ENCODE results near the gene TRIM72. TPM values are rescaled to one million over a fixed set of nuclear protein-coding genes. Genes with fewer than 3 reads are reported as not detected.
A peak's percentile ranks its signal among the peaks of the same experiment; 100 is the strongest.
"Not testable (repeated sequence)": the region's sequence is repeated elsewhere in the genome, so short reads cannot be mapped to it uniquely, and the experiment has no call there.

TRIM72 gene
- 4.4 TPM for total RNA-seq

GRCh38 chr16:31213877-31214707, at the start of gene TRIM72:
TSS of gene TRIM72 (plus strand) at chr16:31214119. CDS start at chr16:31214739, 620 bp downstream.
- DNase-seq: no peak

- DNase-seq: no peak
Measured at GRCh38 chr16:31167315-31167714, 46.6 kb upstream of the TRIM72 start.

- no peak for DNase-seq
Measured at GRCh38 chr16:31168848-31169247, 45.1 kb upstream of the TRIM72 start.

GRCh38 chr16:31170048-31170447, 43.9 kb upstream of the TRIM72 start:
- DNase-seq: not testable (repeated sequence)

GRCh38 chr16:31177136-31177535, 36.8 kb upstream of the TRIM72 start:
- no peak for DNase-seq

GRCh38 chr16:31179219-31179746, 34.6 kb upstream of the TRIM72 start:
- DNase-seq: no peak

GRCh38 chr16:31179747-31180459, 34.0 kb upstream of the TRIM72 start, which contains the start of gene FUS:
TSS of gene FUS (plus strand) at chr16:31180139. CDS start at chr16:31180215, 76 bp downstream.
- DNase-seq: peak; percentile 99

GRCh38 chr16:31181102-31181830, 32.7 kb upstream of the TRIM72 start:
- DNase-seq: no peak

- DNase-seq: no peak
Measured at GRCh38 chr16:31182391-31182790, 31.5 kb upstream of the TRIM72 start.

- DNase-seq: no peak
Measured at GRCh38 chr16:31183432-31184428, 30.2 kb upstream of the TRIM72 start.

GRCh38 chr16:31184888-31185287, 29.0 kb upstream of the TRIM72 start:
- no peak for DNase-seq

GRCh38 chr16:31185339-31185738, 28.6 kb upstream of the TRIM72 start:
- no peak for DNase-seq

GRCh38 chr16:31186176-31186575, 27.7 kb upstream of the TRIM72 start:
- DNase-seq: no peak

GRCh38 chr16:31186930-31187807, 26.8 kb upstream of the TRIM72 start:
- DNase-seq: no peak

GRCh38 chr16:31187808-31188189, 26.1 kb upstream of the TRIM72 start:
- DNase-seq: no peak

GRCh38 chr16:31188450-31189411, 25.2 kb upstream of the TRIM72 start:
- no peak for DNase-seq

- DNase-seq: no peak
Measured at GRCh38 chr16:31189412-31189778, 24.5 kb upstream of the TRIM72 start.

- DNase-seq: no peak
Measured at GRCh38 chr16:31190061-31190460, 23.9 kb upstream of the TRIM72 start.

Data from skin of body (tissue), 2 donors.